SH-SY5Y (cell line): ENCODE results near the gene XKR7.

Experiments used
- GATA2 ChIP-seq: IDR thresholded peaks from 2 replicates; pipeline ENCODE4 v1.6.1; 2011; ENCODE audit warnings: mild to moderate bottlenecking, low read depth, low read length
- GATA3 ChIP-seq: IDR thresholded peaks from 2 replicates; pipeline ENCODE4 v1.6.1; 2011; ENCODE audit warnings: low read depth, mild to moderate bottlenecking, low read length, moderate library complexity

XKR7 gene

DNA sequence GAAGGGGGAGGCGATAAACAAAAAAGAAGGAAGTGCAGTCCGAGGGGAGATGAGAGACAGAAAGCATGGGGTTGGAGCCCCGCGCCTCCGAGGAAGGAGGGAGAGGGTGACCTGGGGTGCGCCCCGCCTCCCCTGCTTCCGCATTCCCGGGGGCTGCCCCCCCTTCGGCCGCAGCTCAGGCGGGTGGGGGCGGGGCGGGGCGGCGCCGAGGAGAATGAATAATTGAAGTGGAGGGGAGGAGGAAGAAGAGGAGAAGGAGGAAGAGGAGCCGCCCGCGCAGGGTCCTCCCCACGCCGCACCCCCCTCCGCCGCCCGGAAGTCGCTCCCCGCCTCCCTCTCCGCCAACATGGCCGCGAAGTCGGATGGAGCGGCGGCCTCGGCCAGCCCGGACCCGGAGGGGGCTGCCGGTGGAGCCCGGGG lies at the start of gene XKR7:
TSS of gene XKR7 (plus strand) at position 322 of the 420 bp plus-strand sequence. CDS start at position 347, 25 bp downstream.
- TF ChIP-seq GATA2: no peak
- no peak for TF ChIP-seq GATA3

- no peak for TF ChIP-seq GATA2
- TF ChIP-seq GATA3: no peak
These were observed 49.4 kb upstream of the XKR7 start for GRCh38 chr20:31918466-31919105.

GRCh38 chr20:31919410-31920155 lies 48.4 kb upstream of the XKR7 start:
- TF ChIP-seq GATA2: no peak
- no peak for TF ChIP-seq GATA3

DNA sequence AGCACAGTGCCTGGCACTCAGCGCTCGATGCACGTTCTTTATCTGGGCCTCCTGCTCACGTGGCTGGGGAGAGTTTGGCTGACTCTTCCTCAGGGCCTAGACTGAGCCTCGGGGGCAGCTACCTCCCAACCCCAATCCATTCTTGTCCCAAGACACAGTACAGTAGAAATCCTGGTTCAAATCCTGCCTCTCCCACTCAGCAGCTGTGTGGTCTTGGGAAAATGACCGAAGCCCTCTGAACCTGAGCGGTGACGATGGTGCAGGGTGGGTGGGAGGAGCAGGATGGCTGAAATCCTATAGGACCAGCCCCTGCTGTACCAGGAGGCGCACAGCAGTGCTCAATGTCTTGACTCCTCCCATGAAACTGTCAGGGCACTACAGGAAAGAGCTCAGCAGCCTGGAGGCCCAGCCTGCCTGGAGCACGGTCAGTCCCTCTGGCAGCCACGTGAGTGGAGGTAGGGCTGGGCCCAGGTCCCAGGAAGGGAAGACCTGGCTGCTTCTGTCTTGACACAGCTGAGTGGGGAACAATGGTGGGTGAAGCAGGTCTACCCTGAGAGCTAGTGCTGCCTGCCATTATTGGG lies 47.6 kb upstream of the XKR7 start:
- TF ChIP-seq GATA3 (no peak), GATA2 (no peak)

- TF ChIP-seq GATA3 (no peak), GATA2 (no peak)
These were observed 45.8 kb upstream of the XKR7 start for GRCh38 chr20:31922181-31922580.

- TF ChIP-seq GATA3 (no peak), GATA2 (no peak)
These were observed 45.4 kb upstream of the XKR7 start for GRCh38 chr20:31922588-31922987.

GRCh38 chr20:31923388-31924331 lies 44.3 kb upstream of the XKR7 start:
- TF ChIP-seq GATA2 (no peak), GATA3 (no peak)

- TF ChIP-seq GATA3 (no peak), GATA2 (no peak)
These were observed 43.4 kb upstream of the XKR7 start for GRCh38 chr20:31924561-31924960.

- TF ChIP-seq GATA2 (no peak), GATA3 (no peak)
These were observed 42.3 kb upstream of the XKR7 start for GRCh38 chr20:31925631-31926030.

- TF ChIP-seq GATA3: no peak
- TF ChIP-seq GATA2: no peak
These were observed 41.5 kb upstream of the XKR7 start for GRCh38 chr20:31926493-31926892.

GRCh38 chr20:31927627-31928159 lies 40.3 kb upstream of the XKR7 start:
- TF ChIP-seq GATA3 (no peak), GATA2 (no peak)

DNA sequence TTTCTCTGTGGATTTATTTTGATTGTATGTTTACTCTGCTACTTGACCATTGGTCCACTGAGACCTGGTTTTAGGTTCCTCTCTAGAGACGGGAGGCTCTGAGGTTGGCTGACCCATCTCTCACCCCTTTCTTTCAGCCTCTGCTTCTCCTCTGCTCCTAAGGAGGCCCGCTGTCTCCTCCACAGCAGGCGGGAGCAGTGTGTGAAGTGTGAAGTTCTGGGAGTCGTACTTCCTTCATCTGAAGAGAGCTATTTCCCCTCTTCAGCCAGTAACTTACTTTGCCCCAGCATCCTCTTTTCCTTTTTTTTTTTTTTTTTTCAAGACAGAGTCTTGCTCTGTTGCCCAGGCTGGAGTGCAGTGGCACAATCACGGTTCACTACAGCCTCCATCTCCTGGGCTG lies 37.2 kb upstream of the XKR7 start:
- TF ChIP-seq GATA3 (no peak), GATA2 (no peak)

- no peak for TF ChIP-seq GATA3
- TF ChIP-seq GATA2: no peak
These were observed 34.3 kb upstream of the XKR7 start for GRCh38 chr20:31933698-31934097.
